ENCODE results near the gene CEP162.
"Not testable (repeated sequence)": the region's sequence is repeated elsewhere in the genome, so short reads cannot be mapped to it uniquely, and the experiment has no call there.

The CEP162 gene

GRCh38 chr6:84119277-84119676, 108.2 kb downstream of the CEP162 start (continued):
- TF ChIP-seq TSHZ2 (CRISPR knock-in tag; IDR thresholded peaks at IDR 0.05) = no peak
- TF ChIP-seq CSDC2 (CRISPR knock-in tag; IDR thresholded peaks at IDR 0.05) = no peak
- no peak for TF ChIP-seq RARB (CRISPR knock-in tag; IDR thresholded peaks at IDR 0.05)
- TF ChIP-seq, protein P1, sequence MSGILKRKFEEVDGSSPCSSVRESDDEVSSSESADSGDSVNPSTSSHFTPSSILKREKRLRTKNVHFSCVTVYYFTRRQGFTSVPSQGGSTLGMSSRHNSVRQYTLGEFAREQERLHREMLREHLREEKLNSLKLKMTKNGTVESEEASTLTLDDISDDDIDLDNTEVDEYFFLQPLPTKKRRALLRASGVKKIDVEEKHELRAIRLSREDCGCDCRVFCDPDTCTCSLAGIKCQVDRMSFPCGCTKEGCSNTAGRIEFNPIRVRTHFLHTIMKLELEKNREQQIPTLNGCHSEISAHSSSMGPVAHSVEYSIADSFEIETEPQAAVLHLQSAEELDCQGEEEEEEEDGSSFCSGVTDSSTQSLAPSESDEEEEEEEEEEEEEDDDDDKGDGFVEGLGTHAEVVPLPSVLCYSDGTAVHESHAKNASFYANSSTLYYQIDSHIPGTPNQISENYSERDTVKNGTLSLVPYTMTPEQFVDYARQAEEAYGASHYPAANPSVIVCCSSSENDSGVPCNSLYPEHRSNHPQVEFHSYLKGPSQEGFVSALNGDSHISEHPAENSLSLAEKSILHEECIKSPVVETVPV (CRISPR knock-in tag; IDR thresholded peaks at IDR 0.05) = no peak
- no peak for TF ChIP-seq BACH2 (CRISPR knock-in tag; IDR thresholded peaks at IDR 0.05; ENCODE audit: borderline replicate concordance)
- TF ChIP-seq ESRRG (CRISPR knock-in tag; IDR thresholded peaks at IDR 0.05) = no peak

GRCh38 chr6:84118191-84118590, 109.3 kb downstream of the CEP162 start:
- no peak for ATAC-seq
- TF ChIP-seq TOX (CRISPR knock-in tag; IDR thresholded peaks at IDR 0.05; ENCODE audit: borderline replicate concordance) = no peak
- TF ChIP-seq ZC3H10 (CRISPR knock-in tag; IDR thresholded peaks at IDR 0.05) = no peak
- TF ChIP-seq CSDC2 (CRISPR knock-in tag; IDR thresholded peaks at IDR 0.05) = no peak
- TF ChIP-seq ZNF70 (CRISPR knock-in tag; IDR thresholded peaks at IDR 0.05) = no peak
- TF ChIP-seq ZFP30 (CRISPR knock-in tag; IDR thresholded peaks at IDR 0.05) = no peak
- TF ChIP-seq ESRRG (CRISPR knock-in tag; IDR thresholded peaks at IDR 0.05) = no peak
- no peak for TF ChIP-seq POU6F1 (CRISPR knock-in tag; IDR thresholded peaks at IDR 0.05; ENCODE audit: borderline replicate concordance, low read depth)
- TF ChIP-seq OSR1 (CRISPR knock-in tag; IDR thresholded peaks at IDR 0.05) = no peak
- no peak for TF ChIP-seq ISL1 (CRISPR knock-in tag; IDR thresholded peaks at IDR 0.05)
- no peak for TF ChIP-seq ARNTL (CRISPR knock-in tag; IDR thresholded peaks at IDR 0.05; ENCODE audit: borderline replicate concordance, low read depth)
- TF ChIP-seq, protein P1 (CRISPR knock-in tag; IDR thresholded peaks at IDR 0.05) = no peak
- no peak for TF ChIP-seq TCF4 (CRISPR knock-in tag; IDR thresholded peaks at IDR 0.05; ENCODE audit: borderline replicate concordance)
- TF ChIP-seq RARB (CRISPR knock-in tag; IDR thresholded peaks at IDR 0.05) = no peak
- TF ChIP-seq GLIS3 (CRISPR knock-in tag; IDR thresholded peaks at IDR 0.05) = no peak

DNA sequence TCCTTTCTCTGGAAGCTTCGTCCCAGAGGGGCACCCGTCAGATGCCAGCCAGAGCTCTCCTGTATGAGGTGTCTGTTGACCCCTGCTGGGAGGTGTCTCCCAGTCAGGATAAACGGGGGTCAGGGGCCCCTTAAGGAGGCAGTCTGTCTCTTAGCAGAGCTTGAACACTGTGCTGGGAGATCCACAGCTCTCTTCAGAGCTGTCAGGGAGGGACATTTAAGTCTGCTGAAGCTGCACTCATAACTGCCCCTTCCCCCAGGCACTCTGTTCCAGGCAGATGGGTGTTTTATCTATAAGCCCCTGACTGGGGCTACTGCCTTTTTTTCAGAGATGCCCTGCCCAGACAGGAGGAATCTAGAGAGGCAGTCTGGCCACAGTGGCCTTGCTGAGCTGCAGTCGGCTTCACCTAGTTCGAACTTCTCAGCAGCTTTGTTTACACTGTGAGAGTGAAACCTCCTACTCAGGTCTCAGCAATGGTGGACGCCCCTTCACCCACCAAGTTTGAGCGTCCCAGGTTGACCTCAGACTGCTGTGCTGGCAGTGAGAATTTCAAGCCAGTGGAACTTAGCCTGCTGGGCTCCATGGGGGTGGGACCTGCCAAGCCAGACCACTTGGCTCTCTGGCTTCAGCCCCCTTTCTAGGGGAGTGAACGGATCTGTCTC, 112.4 kb downstream of the CEP162 start:
- ATAC-seq = not testable (repeated sequence)

DNA sequence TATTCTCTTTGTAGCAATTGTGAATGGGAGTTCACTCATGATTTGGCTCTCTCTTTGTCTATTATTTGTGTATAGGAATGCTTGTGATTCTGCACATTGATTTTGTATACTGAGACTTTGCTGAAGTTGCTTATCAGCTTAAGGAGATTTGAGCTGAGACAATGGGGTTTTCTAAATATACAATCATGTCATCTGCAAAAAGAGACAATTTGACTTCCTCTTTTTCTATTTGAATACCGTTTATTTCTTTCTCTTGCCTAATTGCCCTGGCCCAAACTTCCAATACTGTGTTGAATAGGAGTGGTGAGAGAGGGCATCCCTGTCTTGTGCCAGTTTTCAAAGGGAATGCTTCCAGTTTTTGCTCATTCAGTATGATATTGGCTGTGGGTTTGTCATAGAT, 116.1 kb downstream of the CEP162 start:
- not testable (repeated sequence) for ATAC-seq

DNA sequence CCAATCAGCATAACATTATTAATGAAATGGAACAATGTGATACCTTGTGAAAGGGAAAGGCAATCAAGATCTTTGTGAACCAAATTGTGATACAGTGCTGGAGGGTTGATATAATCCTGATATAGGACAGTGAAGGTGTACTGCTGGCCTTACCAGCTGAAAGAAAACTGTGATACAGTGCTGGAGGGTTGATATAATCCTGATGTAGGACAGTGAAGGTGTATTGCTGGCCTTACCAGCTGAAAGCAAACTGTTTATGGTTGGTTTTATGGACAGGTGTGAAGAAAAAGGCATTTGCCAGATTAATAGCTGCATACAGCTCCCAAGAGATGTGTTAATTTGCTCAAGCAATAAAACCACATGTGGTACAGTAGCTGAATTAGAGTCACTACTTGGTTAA, 119.9 kb downstream of the CEP162 start:
- no peak for TF ChIP-seq ISL1 (CRISPR knock-in tag; IDR thresholded peaks at IDR 0.05)
- no peak for TF ChIP-seq ZNF70 (CRISPR knock-in tag; IDR thresholded peaks at IDR 0.05)
- no peak for TF ChIP-seq TOX (CRISPR knock-in tag; IDR thresholded peaks at IDR 0.05; ENCODE audit: borderline replicate concordance)
- no peak for TF ChIP-seq CSDC2 (CRISPR knock-in tag; IDR thresholded peaks at IDR 0.05)
- TF ChIP-seq TSHZ2 (CRISPR knock-in tag; IDR thresholded peaks at IDR 0.05) = no peak
- no peak for TF ChIP-seq ARNTL (CRISPR knock-in tag; IDR thresholded peaks at IDR 0.05; ENCODE audit: borderline replicate concordance, low read depth)
- no peak for TF ChIP-seq POU6F1 (CRISPR knock-in tag; IDR thresholded peaks at IDR 0.05; ENCODE audit: borderline replicate concordance, low read depth)
- TF ChIP-seq TCF4 (CRISPR knock-in tag; IDR thresholded peaks at IDR 0.05; ENCODE audit: borderline replicate concordance) = no peak
- no peak for TF ChIP-seq ZFP30 (CRISPR knock-in tag; IDR thresholded peaks at IDR 0.05)
- TF ChIP-seq ZNF565 (CRISPR knock-in tag; conservative IDR thresholded peaks at IDR 0.05; ENCODE audit: low read depth) = no peak
- TF ChIP-seq ZFP3 (CRISPR knock-in tag; IDR thresholded peaks at IDR 0.05) = no peak
- no peak for ATAC-seq

DNA sequence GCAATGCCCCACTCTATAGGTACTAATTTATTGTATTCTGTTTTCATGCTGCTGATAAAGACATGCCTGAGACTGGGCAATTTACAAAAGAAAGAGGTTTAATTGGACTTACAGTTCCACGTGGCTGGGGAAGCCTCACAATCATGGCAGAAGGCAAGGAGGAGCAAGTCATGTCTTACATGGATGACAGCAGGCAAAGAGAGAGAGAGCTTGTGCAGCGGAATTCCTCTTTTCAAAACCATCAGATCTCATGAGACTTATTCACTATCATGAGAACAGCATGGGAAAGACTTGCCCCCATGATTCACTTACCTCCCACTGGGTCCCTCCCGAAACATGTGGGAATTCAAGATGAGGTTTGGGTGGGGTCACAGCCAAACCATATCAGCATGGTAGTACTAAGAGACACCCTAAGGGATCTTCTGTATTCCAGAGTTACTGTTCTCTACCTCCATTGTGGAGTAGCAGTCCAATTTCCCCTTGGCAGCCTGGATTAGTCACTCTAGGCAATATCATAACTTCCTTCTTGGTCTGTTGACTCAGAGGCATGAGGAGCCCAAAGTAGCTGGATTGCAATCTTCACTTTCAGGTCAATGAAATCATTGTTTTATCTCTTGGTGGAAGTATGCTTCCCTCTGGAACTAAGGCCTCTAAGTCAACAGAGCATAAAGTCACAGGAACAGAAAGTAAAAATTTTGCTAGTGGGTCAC, 122.1 kb downstream of the CEP162 start:
- not testable (repeated sequence) for ATAC-seq

Measured in SK-N-SH treated with all-trans-retinoic acid at 6 μM for 48 hours (cell line).